MM.1S (cell line): ENCODE data around the gene GPR137.

Source experiments
- EZH2 ChIP-seq: fragments of 300-600 bp; sonication (generic); optimal IDR thresholded peaks from 2 replicates; pipeline ENCODE3; 2017; ENCODE audit warnings: low read depth, mild to moderate bottlenecking, antibody characterized with exemption, low read length, mixed read lengths
- EZH2phosphoT487 ChIP-seq: fragments of 300-600 bp; sonication (generic); IDR thresholded peaks from 2 replicates; pipeline ENCODE4 v1.6.1; 2018; ENCODE audit warnings: antibody characterized with exemption, low read length
- TF ChIP-seq, protein P1 (sequence below): fragments of 300-600 bp; sonication (generic); IDR thresholded peaks from 2 replicates; pipeline ENCODE4 v1.5.1; 2016; ENCODE audit warnings: antibody characterized with exemption, low read length, mixed read lengths

DNA sequence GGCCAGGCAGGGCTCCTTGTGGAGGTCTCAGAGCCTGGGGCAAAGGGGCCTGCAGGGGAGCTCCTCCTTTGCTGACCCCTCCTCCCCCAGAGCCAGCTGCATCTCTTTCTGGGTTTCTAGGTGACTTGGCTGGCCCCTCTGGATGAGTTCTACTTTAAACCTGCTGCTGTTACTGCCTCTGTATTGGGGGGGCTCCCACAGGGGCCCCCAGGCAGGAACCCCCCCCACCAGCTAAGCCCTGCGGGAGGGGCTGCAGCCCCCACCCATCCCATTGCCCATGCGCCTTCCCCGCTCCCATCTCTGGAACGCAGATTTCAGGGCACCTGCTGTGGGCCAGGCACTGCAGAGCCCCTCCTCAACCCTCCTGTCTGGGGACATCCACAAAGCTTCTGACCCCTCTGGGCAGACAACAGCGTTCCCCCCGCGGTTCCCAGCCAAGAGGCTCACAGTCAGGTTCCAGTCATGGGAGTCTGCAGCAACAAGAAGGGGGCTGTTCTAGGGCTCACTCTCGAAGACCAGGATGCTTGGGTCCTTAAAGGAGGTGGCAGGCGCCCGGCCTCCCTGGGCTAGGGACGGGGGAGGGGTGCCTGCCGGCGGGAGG lies 35.1 kb upstream of the GPR137 start:
- TF ChIP-seq, protein P1, sequence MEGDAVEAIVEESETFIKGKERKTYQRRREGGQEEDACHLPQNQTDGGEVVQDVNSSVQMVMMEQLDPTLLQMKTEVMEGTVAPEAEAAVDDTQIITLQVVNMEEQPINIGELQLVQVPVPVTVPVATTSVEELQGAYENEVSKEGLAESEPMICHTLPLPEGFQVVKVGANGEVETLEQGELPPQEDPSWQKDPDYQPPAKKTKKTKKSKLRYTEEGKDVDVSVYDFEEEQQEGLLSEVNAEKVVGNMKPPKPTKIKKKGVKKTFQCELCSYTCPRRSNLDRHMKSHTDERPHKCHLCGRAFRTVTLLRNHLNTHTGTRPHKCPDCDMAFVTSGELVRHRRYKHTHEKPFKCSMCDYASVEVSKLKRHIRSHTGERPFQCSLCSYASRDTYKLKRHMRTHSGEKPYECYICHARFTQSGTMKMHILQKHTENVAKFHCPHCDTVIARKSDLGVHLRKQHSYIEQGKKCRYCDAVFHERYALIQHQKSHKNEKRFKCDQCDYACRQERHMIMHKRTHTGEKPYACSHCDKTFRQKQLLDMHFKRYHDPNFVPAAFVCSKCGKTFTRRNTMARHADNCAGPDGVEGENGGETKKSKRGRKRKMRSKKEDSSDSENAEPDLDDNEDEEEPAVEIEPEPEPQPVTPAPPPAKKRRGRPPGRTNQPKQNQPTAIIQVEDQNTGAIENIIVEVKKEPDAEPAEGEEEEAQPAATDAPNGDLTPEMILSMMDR = no peak
- TF ChIP-seq EZH2 (no peak), EZH2phosphoT487 (no peak)
